GOT3 (cell line): ENCODE results near the gene IER5.
"Not testable (repeated sequence)": the region's sequence is repeated elsewhere in the genome, so short reads cannot be mapped to it uniquely, and the experiment has no call there.

Experiments used
- DNase-seq: peaks from one replicate; lab custom pipeline; 2025; ENCODE audit warnings: mixed read lengths; lab: John Stamatoyannopoulos, UW

The IER5 gene

DNA sequence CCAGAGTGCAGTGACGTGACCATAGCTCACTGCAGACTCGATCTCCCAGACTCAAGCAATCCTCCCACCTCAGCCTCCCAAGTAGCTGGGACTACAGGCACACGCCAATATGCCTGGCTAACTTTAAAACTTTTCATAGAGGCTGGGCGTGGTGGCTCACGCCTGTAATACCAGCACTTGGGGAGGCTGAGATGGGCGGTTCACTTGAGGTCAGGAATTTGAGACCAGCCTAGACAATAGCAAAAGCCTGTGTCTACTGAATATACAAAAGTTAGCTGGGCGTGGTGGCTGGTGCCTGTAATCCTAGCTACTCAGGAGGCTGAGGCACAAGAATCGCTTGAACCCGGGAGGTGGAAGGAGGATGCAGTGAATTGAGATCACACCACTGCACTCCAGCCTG is 27.5 kb downstream of the IER5 start:
- DNase-seq: not testable (repeated sequence)

GRCh38 chr1:181116819-181117390 is 28.4 kb downstream of the IER5 start:
- DNase-seq: no peak

- no peak for DNase-seq
These were observed 29.3 kb downstream of the IER5 start for GRCh38 chr1:181117648-181118449.

- DNase-seq: no peak
These were observed 30.8 kb downstream of the IER5 start for GRCh38 chr1:181119093-181119989.

DNA sequence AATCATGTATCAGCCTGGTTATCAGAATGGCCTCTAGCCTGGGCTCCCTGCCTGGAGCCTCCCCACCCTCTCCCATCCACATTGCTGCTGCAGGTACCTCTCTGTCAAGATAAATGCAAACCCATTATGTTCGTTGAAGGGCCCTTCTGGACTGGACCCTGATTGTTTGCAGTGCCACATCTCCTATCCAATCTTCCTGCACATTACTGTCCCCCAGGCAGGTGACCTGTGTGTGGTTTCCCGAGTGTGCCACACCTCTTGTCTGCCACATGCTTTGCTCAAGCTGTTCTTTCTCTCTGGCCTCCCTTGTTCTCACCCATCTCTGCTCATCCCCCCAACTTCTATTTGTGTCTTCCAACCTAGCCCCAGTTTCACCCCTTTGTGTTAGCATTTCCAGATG is 32.4 kb downstream of the IER5 start:
- DNase-seq: no peak

- no peak for DNase-seq
These were observed 33.0 kb downstream of the IER5 start for GRCh38 chr1:181121498-181121897.

DNA sequence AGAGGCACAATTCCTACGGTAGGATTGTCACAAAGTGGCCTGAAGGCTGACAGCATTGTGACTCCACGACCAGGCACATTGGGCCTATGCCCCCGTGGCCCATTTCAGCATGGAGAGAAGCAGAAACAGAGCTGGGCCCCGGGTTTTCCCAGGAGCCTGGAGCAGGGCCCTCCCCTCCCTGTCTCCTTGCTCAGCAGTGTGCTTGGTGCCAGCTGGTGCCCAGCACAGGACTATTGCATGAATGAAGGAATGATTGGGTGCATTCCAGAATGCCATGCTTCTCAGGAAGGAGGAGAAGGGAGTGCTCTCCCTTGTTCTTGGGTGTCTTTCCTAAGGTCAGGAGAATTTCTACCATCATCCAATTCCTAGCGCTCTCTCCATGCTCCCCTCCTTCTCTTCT is 33.7 kb downstream of the IER5 start:
- no peak for DNase-seq

DNA sequence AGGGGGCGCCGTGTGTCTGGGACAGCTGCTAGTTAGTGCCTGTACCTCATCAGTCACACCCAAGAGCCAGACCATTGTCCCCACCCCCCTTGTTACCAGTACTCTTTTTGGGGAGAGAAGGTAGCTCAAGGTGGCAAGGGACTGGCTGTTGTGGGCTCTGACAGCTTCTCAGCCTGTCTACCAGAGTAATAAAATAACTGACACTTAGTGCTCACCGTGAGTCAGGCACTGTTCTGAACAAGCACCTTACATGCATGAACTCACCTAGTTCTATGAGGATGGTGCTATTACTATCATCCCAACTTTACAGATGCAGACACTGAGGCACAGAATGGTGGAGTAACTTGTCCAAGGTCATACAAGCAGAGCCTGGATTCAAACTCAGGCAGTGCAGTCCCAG is 34.7 kb downstream of the IER5 start:
- DNase-seq: no peak

DNA sequence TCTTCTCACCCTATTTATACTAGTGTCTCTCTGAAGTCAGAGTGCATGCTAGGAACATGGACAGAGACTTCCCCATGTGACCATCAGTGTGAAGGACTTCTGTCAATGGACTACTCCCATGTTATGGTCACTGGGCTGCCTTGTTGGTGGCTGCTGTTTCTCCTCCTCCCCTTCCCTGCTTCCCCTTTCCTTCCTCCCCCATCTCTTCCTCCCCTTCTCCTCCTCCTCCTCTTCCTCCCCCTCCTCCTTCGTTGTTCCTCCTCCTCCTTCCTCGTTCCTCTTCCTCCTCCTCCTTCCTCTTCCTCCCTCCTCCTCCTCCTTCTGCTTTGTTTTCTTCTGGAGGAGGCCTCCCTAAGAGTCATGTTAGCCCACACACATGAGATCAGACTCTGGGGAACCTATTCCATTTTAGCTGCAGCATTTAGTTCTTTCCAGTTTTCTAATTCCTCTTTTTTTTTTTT is 35.8 kb downstream of the IER5 start:
- DNase-seq: no peak

DNA sequence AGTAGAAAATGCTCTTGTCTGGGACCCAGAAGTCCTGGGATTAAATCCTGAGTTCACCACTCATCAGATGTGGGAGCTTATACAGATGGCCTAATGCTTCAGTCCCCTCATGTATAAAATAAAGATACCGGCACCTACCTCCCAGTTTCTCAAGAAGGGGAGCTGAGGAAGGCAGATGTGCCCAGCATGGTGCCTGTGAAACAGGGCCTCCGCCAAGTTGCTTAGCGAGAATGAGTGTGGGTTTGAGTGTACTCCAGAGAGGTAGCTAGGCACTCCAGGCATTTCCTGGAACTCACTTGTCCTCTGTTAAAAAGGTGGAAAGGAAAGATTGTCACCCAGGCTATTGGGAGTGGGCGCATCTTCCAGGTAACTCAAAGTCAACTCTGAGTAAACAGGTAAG is 37.8 kb downstream of the IER5 start:
- DNase-seq: no peak

- DNase-seq: no peak
These were observed 38.5 kb downstream of the IER5 start for GRCh38 chr1:181126871-181127587.

- no peak for DNase-seq
These were observed 39.5 kb downstream of the IER5 start for GRCh38 chr1:181127898-181128453.

GRCh38 chr1:181128592-181129497 is 40.3 kb downstream of the IER5 start:
- DNase-seq: no peak

GRCh38 chr1:181129771-181130606 is 41.5 kb downstream of the IER5 start:
- no peak for DNase-seq

- DNase-seq: no peak
These were observed 42.9 kb downstream of the IER5 start for GRCh38 chr1:181131255-181131941.

DNA sequence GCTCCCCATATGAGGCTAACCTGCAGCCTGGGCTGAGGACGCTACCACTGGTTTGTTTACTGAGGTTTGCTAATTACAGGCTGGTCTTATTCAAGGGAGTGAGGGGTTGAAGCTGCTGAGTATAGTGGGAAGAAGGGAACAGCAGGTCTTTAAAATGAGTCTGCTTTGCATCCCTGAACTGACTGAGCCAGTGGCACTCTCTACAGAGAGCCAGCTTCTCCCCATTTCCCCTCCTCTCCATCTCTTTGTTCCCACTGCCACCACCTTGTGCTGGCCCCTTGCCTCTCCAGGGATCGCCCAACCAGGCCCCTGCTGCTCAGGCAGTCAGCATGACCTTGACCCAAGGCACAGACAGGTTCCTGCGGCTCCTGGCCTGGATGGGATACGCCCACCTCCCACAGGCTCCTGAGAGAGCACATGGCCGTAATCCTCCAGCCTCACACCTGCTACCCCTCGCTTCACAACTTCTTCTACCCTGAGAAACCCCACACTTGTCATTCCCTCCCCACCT is 45.0 kb downstream of the IER5 start:
- no peak for DNase-seq

DNA sequence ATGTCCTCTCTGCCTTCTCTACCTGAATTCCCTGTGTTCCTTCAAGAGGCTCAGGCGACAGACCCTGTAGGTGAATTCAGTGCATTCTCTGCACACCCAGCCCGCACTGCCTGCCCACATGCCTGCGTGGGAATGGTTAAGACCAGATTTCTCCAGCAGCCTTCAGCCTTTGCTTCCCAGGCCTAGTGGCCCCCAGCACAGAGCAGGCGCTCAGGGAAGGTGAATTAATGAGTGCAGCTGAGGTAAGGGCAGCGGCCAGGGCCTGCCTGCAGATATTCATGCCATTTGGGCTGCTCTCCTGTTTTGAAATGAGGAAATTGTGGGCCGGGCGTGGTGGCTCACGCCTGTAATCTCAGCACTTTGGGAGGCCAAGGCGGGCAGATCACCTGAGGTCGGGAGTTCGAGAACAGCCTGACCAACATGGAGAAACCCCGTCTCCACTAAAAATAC is 45.5 kb downstream of the IER5 start:
- DNase-seq: no peak

DNA sequence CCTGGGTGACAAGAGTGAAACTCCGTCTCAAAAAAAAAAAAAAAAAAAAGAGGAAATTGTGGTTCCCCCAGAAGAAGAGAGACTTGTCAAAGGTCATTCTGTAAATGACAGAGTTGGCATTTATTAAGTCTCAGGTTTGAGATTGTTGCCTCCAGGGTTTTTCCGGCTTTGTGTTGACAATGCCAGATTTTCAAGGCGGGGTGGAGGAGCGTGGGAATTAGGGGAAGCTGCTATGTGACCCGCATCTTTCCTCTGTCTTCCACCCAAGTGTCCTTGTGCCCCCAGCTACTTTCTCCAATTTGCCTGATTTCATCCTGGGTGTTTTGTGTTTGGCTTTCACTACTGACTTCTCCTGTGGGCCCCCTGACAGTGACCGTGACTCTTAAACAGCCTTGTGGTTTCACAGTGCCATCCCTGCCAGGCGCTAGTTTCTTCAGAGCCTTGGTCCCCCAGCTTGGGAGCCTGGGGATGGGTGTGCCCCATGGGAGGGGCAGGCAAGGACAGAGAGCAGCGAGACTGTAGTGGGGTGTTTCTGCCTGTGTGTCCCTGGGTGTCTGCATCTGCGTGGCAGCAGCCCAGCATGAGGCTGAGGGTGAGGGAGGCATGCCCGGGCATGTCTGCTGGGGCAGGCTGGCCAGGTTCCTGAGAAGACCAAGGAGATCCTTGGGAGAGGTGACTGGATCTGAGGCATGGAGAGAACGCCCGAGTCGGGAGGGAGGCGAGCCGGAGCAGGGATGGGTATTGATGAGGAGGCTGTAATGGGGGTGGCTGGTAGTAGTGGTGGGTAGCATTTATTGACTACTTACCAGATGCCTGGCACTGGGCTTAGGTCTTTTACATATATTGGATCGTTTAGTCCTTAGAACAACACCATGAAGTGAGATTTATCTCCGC is 46.3 kb downstream of the IER5 start:
- no peak for DNase-seq
